ENCODE data around the gene ITGB5.
A peak's percentile ranks its signal among the peaks of the same experiment; 100 is the strongest.

The ITGB5 gene

DNA sequence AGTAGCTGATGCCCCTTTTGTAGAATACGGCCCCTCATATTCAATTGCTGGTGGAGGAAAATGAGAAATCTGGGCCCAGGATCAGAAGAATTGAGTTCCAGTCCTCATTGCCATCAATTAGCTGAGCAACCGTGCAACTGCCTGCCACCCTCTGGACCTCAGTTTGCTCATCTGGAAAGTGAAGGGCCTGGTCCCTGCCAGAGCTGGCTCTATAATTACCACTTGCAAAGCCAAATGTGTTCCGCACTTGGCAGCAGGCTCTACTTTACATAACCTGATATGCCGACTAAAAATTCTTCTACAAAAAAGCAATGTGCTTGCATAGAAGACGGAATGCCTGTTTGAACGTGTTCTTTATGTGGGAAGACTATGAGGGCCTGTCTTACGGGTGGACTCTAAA is 8.6 kb upstream of the ITGB5 start:
- no peak overlapping the region for H3K4me3 ChIP-seq (replicated peaks; ENCODE audit: low read depth, low read length)
- TF ChIP-seq, protein P1, sequence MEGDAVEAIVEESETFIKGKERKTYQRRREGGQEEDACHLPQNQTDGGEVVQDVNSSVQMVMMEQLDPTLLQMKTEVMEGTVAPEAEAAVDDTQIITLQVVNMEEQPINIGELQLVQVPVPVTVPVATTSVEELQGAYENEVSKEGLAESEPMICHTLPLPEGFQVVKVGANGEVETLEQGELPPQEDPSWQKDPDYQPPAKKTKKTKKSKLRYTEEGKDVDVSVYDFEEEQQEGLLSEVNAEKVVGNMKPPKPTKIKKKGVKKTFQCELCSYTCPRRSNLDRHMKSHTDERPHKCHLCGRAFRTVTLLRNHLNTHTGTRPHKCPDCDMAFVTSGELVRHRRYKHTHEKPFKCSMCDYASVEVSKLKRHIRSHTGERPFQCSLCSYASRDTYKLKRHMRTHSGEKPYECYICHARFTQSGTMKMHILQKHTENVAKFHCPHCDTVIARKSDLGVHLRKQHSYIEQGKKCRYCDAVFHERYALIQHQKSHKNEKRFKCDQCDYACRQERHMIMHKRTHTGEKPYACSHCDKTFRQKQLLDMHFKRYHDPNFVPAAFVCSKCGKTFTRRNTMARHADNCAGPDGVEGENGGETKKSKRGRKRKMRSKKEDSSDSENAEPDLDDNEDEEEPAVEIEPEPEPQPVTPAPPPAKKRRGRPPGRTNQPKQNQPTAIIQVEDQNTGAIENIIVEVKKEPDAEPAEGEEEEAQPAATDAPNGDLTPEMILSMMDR (IDR thresholded peaks at IDR 0.05; ENCODE audit: low read depth, low read length, missing control alignments): no peak
- DNase-seq (ENCODE audit: extremely low read depth, low read depth): no peak

DNA sequence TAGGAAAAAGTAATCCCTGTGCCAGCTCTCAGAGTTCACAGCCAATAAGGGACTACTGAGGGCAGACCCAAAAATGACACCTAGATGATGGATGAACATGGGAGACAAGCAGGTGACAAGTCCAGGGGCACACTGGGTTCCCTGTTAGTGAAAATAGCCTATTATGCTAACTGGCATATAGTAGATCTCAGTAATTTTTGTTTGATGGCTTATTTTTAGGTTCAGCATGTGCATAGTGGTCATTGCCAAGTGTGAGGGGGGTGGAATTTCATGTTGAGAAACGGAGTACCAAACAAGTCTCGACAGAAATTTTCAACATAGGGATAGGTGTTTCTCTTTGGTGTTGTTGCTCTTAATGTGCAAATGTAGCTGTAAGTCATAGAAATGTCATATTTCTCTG is 6.4 kb upstream of the ITGB5 start:
- no peak overlapping the region for H3K4me3 ChIP-seq (replicated peaks; ENCODE audit: low read depth, low read length)
- DNase-seq (ENCODE audit: extremely low read depth, low read depth): no peak
- TF ChIP-seq, protein P1 (IDR thresholded peaks at IDR 0.05; ENCODE audit: low read depth, low read length, missing control alignments): no peak

DNA sequence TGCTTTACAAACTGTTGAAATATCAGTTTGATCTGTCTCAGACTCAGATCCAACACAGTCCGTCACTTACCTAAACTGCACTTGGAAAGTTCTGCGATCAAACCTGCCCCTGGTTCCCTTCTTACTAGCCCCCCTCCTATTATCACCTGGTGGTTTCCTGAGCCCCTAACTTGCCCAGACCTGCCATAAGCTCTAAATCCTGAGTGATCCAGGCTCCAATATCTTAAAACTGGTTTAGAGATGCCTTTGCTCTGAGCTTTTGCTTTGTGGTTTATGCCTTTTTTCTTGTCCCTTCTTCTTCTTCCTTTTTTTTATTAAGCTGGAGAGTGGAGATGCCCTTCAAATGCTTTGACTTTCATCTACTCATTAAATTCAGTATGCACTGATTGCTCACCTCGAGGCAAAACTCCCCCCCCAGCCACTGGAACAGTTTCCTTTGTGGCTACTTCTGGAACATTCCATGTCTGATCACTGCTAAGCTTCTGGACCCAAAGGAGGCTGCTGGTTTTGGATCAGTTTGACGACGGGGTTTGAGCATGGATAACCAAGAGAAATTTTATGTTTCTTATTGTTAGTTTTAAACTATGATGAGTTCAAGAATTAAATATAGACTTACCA is 3.5 kb upstream of the ITGB5 start:
- TF ChIP-seq, protein P1 (IDR thresholded peaks at IDR 0.05; ENCODE audit: low read depth, low read length, missing control alignments): no peak

DNA sequence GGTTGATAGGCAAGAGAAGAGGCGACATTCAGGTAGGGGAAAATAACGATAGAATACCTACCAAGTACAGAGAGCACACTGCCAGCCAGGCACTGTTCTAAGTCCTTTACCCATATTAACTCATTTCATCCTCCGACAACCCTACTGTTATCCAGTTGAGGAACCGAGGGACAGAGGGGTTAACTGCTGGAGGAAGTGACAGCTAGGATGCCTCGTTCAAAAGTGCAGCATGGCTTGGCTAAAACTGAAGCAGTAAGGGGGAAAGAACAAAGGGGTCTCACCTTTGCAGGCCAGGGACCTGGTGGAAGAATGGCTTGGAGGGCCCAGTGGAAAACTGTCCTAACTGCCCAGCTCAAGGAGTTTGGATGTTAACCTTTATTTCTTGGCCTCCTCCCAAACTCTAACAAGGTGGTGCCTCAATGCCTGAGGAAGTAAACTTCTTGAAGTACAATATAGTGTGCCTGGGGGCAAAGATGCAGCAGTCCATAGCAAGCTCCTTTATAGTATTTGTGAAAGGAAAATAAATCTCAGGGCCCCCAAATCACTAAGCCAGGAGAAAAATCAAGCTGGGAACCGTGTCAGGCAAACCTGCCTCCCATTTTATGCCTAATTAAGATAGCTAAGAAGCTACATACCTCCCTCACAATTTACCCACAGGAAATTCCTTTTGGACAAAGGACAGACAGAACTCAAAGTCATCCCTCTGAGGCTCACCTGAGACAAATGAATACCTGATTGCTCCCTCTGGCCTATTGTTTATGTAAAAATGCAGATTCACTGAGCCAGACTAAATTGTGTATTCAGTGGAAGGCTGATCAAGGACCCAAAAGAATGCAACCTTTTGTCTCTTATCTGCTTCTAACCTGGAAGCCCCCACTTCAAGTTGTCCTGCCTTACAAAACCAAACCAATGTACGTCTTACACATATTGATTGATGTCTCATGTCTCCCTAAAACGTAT is 1.6 kb upstream of the ITGB5 start:
- DNase-seq (ENCODE audit: extremely low read depth, low read depth): no peak
- H3K4me3 ChIP-seq (replicated peaks; ENCODE audit: low read depth, low read length): no peak overlapping the region
- TF ChIP-seq, protein P1 (IDR thresholded peaks at IDR 0.05; ENCODE audit: low read depth, low read length, missing control alignments): no peak

More for the DNA sequence above, 3.5 kb upstream of the ITGB5 start:
- H3K4me3 ChIP-seq (replicated peaks; ENCODE audit: low read depth, low read length): no peak overlapping the region
- no peak for DNase-seq (ENCODE audit: extremely low read depth, low read depth)

DNA sequence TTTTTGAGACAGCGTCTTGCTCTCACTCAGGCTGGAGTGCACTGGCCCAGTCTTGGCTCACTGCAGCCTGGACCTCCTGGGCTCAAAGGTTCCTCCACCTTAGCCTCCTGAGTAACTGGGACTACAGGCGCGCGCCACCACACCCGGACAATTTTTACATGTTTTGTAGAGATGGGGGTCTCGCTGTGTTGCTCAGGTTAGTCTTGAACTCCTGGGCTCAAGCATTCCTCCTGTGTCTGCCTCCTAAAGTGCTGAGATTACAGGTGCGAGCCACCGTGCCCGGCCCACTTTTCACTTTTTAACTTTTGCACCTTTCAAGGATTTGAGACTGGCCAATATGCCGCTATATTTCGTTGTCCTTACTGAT is 750 bp upstream of the ITGB5 start:
- peak overlapping the region; percentile 65 for H3K4me3 ChIP-seq (replicated peaks; ENCODE audit: low read depth, low read length)

DNA sequence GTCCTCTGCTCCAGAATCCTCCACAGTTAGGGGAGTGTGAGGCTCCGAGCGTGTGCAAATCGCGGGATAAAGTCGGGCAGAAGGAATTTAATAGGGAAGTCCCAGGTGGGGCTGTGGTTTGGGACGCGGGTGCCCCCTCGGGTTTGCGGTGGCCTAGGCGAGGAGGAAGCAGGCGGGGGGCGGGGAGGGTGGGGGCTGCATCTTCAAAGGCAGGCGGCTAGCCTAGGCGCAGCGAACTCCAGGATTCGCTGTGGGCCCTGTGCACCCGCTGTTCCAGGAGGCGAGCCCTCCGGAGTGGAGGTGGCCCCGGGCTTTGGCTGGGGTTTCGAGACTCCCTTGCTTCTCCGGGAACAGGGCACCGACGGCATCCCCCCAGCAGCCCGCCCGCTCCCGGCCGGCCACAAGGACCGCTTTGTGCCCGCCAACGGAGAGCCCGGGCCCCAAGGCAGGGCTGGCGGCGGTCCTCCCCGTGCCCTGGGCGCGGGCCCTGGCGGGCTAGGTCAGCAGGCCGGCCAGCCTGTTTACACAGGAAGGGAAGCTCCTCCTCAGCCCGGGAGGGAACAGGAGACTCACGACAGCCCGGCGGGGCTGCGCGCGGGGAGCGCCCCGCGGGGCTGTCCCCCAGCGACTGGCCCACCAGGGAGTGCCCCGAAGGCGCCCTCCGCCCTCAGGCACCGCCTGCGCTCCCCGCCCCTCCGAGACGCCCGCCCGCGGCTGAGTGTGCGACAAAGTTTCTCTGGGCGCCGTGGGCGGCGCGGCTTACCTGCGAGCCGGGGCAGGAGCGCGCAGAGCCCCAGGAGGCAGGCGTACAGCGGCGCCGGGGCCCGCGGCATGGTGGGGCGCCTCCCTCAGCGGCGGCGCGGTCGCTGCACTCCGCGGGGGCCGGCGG is 753 bp downstream of the ITGB5 start:
- peak overlapping the region; percentile 65 for H3K4me3 ChIP-seq (replicated peaks; ENCODE audit: low read depth, low read length)
- no peak for DNase-seq (ENCODE audit: extremely low read depth, low read depth)
- TF ChIP-seq, protein P1 (IDR thresholded peaks at IDR 0.05; ENCODE audit: low read depth, low read length, missing control alignments): no peak

More for the DNA sequence above, 750 bp upstream of the ITGB5 start:
- TF ChIP-seq, protein P1 (IDR thresholded peaks at IDR 0.05; ENCODE audit: low read depth, low read length, missing control alignments): no peak
- no peak for DNase-seq (ENCODE audit: extremely low read depth, low read depth)
